ENCODE results near the gene TOM1L2.

The TOM1L2 gene

DNA sequence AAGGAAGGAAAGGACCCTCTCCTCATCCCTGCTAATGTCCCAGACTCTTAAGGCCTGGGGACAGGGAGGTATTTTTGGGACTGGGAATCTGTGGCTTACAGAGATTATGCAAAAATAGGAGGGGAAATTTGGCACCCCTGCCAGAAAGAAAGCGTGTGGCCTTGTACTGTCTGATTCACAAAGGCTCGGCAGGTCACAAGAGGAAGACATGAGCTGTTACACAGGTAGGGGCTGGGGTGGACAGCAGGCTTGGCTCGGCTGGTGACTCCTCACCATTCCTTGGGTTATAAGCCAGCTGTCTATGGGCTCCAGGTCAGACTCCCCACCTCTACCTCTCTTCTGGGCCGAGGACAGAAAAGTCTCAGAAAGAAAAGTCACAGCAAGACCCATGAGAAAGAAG is 114.7 kb downstream of the TOM1L2 start:
- Histone ChIP-seq H3K27ac (ENCODE audit: low read depth, low read length) (no peak overlapping the region), H3K4me1 (ENCODE audit: control insufficient read depth, low read length) (no peaks in the 10 kb centered on the region), H3K27me3 (ENCODE audit: control insufficient read depth, low read length) (no peaks in the 10 kb centered on the region), H3K9me2 (replicated peaks; ENCODE audit: control insufficient read depth, low read length) (no peaks in the 10 kb centered on the region), H3K4me2 (ENCODE audit: low read length) (no peak overlapping the region), H3K36me3 (ENCODE audit: control insufficient read depth, low read length) (no peaks in the 10 kb centered on the region), H4K20me1 (ENCODE audit: control insufficient read depth, insufficient read depth, low read depth, low read length) (no peaks in the 10 kb centered on the region), H3K4me3 (ENCODE audit: low read length) (no peak overlapping the region), H3K79me2 (ENCODE audit: control insufficient read depth, low read length) (no peaks in the 10 kb centered on the region), H3F3A (ENCODE audit: control insufficient read depth, insufficient read depth) (no peaks in the 10 kb centered on the region), H3K9me3 (ENCODE audit: control insufficient read depth, insufficient read depth, low read length) (no peaks in the 10 kb centered on the region)
- TF ChIP-seq, protein P1, sequence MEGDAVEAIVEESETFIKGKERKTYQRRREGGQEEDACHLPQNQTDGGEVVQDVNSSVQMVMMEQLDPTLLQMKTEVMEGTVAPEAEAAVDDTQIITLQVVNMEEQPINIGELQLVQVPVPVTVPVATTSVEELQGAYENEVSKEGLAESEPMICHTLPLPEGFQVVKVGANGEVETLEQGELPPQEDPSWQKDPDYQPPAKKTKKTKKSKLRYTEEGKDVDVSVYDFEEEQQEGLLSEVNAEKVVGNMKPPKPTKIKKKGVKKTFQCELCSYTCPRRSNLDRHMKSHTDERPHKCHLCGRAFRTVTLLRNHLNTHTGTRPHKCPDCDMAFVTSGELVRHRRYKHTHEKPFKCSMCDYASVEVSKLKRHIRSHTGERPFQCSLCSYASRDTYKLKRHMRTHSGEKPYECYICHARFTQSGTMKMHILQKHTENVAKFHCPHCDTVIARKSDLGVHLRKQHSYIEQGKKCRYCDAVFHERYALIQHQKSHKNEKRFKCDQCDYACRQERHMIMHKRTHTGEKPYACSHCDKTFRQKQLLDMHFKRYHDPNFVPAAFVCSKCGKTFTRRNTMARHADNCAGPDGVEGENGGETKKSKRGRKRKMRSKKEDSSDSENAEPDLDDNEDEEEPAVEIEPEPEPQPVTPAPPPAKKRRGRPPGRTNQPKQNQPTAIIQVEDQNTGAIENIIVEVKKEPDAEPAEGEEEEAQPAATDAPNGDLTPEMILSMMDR (IDR thresholded peaks at IDR 0.05; ENCODE audit: low read depth, low read length, poor library complexity, severe bottlenecking), result no peak
- TF ChIP-seq EZH2phosphoT487 (IDR thresholded peaks at IDR 0.05; ENCODE audit: borderline replicate concordance, low read length), result no peak

DNA sequence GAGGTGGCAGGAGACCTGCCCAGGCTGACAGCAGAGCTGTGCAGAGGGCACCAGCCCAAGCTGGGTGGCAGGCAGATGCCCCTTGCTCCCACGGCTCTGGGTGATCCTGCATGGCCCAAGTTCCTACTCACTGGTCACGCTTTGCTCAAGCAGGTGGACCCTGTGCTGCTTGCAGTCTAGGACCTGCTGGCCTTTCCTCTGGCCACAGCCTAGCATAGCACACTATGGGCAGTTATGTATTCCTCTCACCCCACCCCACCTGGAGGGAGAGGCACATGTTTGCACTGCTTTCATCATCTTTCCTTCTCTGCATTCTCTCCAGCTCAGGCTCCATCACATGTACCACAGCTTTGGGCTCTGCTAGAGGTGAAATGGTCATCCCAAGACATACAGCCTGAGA is 115.8 kb downstream of the TOM1L2 start:
- no peak for TF ChIP-seq EZH2phosphoT487 (IDR thresholded peaks at IDR 0.05; ENCODE audit: borderline replicate concordance, low read length)
- TF ChIP-seq, protein P1 (IDR thresholded peaks at IDR 0.05; ENCODE audit: low read depth, low read length, poor library complexity, severe bottlenecking), result no peak
- no peak overlapping the region for H3K27ac ChIP-seq (ENCODE audit: low read depth, low read length)
- H3K79me2 ChIP-seq (ENCODE audit: control insufficient read depth, low read length), result no peaks in the 10 kb centered on the region
- no peaks in the 10 kb centered on the region for H3K9me3 ChIP-seq (ENCODE audit: control insufficient read depth, insufficient read depth, low read length)
- H3K9me2 ChIP-seq (replicated peaks; ENCODE audit: control insufficient read depth, low read length), result no peaks in the 10 kb centered on the region
- no peak overlapping the region for H3K4me2 ChIP-seq (ENCODE audit: low read length)
- no peaks in the 10 kb centered on the region for H3K4me1 ChIP-seq (ENCODE audit: control insufficient read depth, low read length)
- H3K4me3 ChIP-seq (ENCODE audit: low read length), result no peak overlapping the region
- no peaks in the 10 kb centered on the region for H3K36me3 ChIP-seq (ENCODE audit: control insufficient read depth, low read length)
- H3K27me3 ChIP-seq (ENCODE audit: control insufficient read depth, low read length), result no peaks in the 10 kb centered on the region
- no peaks in the 10 kb centered on the region for H3F3A ChIP-seq (ENCODE audit: control insufficient read depth, insufficient read depth)
- H4K20me1 ChIP-seq (ENCODE audit: control insufficient read depth, insufficient read depth, low read depth, low read length), result no peaks in the 10 kb centered on the region

DNA sequence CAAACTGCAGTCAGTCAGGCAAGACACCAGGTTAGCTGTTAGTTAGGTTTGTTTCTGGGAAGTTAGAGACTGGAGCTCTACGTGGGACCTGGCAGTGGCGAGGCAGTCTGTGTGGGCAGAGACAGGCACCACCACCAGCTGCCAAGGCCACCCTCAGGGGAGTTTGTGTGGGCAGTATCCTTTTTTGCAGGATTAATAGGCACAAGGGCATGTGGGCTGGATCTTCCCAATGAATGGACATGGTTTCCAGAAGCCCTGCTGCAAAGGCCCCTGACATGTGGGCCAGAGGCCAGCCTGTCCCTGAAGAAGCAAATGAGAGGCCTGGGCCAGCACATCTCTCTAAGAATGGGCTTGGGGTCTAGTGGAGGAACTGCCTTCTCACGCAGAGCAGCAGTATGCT is 116.2 kb downstream of the TOM1L2 start:
- no peaks in the 10 kb centered on the region for H3K79me2 ChIP-seq (ENCODE audit: control insufficient read depth, low read length)
- H3K27me3 ChIP-seq (ENCODE audit: control insufficient read depth, low read length), result no peaks in the 10 kb centered on the region
- no peak for TF ChIP-seq EZH2phosphoT487 (IDR thresholded peaks at IDR 0.05; ENCODE audit: borderline replicate concordance, low read length)
- TF ChIP-seq, protein P1 (IDR thresholded peaks at IDR 0.05; ENCODE audit: low read depth, low read length, poor library complexity, severe bottlenecking), result no peak
- H3K4me2 ChIP-seq (ENCODE audit: low read length), result no peak overlapping the region
- H3K4me3 ChIP-seq (ENCODE audit: low read length), result no peak overlapping the region
- no peaks in the 10 kb centered on the region for H3K36me3 ChIP-seq (ENCODE audit: control insufficient read depth, low read length)
- H3F3A ChIP-seq (ENCODE audit: control insufficient read depth, insufficient read depth), result no peaks in the 10 kb centered on the region
- no peaks in the 10 kb centered on the region for H3K4me1 ChIP-seq (ENCODE audit: control insufficient read depth, low read length)
- no peaks in the 10 kb centered on the region for H4K20me1 ChIP-seq (ENCODE audit: control insufficient read depth, insufficient read depth, low read depth, low read length)
- no peaks in the 10 kb centered on the region for H3K9me3 ChIP-seq (ENCODE audit: control insufficient read depth, insufficient read depth, low read length)
- no peaks in the 10 kb centered on the region for H3K9me2 ChIP-seq (replicated peaks; ENCODE audit: control insufficient read depth, low read length)
- no peak overlapping the region for H3K27ac ChIP-seq (ENCODE audit: low read depth, low read length)
